ENCODE measurements around the gene PLCL2.

Gene PLCL2

DNA sequence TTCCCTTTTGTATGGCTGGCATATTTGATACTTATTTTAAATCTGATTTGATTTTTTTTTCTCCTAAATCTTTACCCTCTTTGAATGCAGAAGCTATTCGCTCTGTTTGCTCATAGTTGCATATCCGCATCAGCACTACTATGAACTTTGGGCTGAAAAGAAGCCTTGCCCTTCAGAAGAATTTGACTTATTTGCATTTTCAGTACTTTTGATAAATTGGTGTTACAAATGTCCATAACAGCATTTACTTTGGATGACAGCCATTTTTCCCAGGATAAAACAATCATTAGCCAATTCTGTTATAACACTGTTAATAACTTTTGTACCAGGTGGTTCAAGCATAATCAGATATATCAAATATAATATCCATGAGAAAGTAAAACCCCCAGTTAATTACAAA, 129.5 kb downstream of the PLCL2 start:
- no peak for DNase-seq

DNA sequence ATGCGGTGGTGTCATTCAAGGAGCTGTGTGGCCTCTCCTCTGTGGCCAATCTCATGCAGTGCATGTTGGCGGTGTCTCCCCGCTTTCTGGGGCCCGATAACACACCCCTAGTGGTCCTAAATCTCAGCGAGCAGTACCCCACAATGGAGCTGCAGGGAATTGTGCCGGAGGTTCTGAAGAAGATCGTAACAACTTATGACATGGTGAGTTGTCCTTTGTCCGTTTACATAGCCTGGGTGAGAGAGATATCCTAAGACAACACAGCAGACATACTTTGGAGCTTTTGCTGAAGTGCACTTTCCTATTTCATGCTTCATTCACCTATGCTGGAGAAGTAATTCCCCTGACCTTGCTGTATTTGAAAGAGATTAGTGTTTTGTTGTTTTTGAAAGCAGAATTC, 130.0 kb downstream of the PLCL2 start:
- no peak for DNase-seq

DNA sequence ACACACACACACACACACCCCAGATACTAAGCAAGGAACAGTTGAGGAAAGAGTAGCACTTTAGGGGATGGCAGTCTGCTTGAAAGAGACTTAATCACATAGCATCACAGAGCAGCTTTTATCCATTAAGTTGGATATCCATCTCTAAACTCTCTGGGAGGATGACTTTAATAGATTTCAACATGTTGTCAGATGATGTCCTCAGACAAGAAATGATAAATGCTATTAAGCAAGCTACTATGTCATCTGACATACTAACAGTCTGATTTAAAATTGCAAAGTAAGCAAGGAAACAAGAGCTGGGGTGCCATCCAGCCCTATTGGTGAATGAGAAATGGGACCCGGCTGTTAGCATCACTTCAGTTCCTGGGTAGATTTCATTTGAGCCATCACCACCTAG, 136.9 kb downstream of the PLCL2 start:
- no peak for DNase-seq

DNA sequence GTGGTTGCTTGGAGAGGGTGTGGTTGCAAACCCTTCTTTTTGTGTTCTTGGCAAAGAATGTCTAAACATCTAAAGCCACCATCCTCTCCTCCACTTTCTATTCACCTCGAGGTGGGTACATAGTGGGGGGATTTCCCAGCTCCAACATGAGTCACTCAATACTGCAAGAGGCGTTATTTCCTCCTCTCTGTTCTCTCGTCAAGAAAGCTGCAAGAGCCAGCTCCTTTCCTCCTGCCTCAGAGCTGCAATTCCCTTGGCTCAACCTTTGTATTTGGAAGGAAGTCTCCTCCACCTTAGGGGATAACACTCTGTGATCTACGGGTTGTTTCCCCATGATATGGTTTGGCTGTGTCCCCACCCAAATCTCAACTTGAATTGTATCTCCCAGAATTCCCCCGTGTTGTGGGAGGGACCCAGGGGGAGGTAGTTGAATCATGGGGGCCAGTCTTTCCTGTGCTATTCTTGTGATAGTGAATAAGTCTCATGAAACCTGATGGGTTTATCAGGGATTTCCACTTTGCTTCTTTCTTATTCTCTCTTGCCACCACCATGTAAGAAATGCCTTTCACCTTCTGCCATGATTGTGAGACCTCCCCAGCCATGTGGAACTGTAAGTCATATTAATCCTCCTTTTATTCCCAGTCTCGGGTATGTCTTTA, 138.4 kb downstream of the PLCL2 start:
- DNase-seq: no peak

DNA sequence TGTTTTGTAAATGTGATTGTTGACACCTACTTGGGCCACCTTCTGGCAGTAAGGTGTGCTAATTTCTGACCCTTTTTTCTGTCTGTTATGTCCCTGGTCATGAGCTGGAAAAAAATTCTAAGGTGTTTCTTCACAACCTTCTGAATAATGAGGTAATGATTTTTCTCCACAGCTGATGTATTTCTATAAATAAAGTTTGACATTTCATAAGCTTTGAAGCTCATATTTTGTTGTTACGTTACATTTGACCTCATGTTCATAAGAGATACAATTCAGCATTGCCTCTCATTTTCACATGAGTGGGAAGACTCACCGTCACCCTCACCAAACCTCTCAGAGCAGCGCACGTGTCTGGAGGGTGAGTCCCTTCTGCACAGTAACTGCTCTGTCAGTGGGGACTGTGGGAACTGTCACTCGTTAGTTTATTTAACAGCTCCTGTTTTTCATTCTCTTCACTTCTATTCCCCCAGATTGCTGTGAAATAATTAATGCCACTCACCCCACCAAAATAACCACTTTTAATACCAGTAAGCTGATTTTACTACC, 140.9 kb downstream of the PLCL2 start:
- no peak for DNase-seq

DNA sequence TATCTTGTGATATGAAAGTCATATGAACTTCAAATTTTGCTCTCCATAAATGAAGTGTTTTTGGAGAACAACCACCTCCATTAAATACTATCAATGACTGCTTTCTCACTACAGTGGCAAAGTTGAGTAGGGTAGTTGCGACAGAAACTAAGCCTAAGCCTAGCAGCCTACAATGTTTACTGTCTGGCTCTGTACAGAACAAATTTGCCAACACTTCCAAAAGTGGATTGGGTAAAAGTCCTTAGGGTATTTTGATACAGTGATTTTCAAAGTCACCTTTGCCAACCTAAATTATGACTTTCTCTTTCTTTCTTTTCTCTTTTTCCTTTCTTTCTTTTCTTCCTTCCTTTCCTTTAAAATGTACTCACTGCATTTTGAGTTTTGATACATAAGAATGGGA, 142.6 kb downstream of the PLCL2 start:
- no peak for DNase-seq

DNA sequence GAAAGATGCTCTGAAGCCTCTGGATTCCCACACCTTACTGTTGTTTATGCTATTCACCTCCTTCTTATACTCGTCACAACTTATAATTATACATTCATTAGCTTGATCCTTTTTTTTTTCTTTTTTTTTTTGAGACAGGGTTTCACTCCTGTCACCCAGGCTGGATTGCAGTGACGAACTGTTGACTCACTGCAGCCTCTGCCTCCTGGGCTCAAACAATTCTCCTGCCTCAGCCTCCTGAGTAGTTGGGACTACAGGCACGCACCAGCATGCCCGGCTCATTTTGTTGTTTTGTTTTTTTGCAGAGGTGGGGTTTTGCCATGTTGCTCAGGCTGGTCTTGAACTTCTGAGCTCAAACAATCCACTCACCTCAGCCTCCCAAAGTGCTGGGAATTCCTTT, 143.6 kb downstream of the PLCL2 start:
- no peak for DNase-seq

DNA sequence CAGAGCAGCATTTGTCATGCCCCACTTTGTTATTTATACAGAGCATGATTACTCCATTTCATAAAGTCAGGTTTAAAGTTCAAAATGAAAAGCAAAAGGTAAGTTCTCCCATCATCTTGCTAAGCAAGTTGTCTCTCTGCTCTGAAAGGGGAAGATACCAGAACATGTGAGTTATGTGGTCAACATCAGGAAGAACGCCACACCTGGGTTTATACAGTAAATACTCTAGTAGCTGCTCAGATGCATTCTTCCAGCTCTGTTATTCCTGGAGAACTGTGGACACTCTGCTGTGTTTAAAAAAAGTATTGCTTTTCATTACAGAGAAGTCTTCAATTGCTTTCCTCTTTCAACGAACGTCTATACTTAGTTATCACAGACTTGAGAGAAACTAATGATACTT, 145.7 kb downstream of the PLCL2 start:
- no peak for DNase-seq

DNA sequence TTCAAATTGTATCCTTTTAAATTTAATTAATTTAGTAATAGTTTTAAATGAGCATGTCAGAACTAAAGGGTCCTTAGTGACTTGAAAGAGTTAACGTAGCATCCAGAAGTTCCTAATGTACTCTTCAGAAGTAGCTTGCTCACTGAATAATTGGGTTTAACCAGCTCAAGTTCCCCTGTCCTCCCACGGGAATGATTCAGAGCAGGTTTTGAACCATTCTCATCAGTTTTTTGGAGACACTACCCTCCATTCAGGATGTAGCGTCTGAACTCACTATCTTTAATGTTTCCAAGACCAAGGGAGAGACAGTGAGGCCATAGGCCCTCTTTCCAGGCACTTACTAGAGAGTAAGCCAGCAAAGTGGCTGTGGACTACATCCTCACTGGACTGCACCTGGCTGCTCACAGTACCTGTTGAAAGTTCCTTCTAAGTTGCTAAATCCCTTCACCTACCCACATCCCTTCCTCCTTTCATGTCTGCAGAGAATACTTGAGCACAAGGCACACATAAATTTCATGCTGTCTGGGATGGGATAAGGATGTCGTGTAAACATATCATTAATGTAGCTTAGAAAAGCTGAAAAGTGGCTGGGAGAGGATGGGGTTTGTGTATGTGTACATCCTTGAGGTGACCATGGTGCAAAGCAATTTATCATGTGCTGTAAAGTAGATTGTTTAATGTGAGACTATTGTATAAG, 146.3 kb downstream of the PLCL2 start:
- no peak for DNase-seq

DNA sequence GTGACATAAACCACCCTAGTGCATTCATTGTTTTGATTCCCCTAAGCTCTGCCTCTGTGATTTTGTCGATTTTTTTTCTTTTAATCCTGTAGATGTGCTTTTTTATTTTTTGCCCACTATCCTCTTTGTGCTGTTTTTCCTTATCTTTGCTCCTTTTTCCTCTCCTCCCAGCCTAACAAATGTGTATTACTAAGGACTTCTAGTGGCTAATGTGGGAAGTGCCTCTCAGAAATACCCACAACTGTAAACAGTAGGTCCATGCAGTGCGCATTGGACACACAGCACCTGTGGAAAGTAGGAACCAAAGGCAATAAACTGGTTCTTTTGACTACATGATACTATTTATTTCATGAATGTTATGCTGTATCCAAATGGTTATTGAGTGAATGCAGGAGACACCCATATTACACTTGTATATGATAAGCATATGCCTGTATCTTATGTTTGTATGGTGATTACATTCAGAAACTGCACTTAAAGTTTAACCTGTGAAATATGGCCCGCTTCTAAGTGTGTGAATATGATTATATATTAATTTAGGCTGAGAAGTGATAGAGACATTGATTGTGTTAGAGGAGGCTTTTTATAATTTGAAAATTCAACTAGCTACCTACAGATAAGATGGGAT, 147.8 kb downstream of the PLCL2 start:
- peak; percentile 32 for DNase-seq

DNA sequence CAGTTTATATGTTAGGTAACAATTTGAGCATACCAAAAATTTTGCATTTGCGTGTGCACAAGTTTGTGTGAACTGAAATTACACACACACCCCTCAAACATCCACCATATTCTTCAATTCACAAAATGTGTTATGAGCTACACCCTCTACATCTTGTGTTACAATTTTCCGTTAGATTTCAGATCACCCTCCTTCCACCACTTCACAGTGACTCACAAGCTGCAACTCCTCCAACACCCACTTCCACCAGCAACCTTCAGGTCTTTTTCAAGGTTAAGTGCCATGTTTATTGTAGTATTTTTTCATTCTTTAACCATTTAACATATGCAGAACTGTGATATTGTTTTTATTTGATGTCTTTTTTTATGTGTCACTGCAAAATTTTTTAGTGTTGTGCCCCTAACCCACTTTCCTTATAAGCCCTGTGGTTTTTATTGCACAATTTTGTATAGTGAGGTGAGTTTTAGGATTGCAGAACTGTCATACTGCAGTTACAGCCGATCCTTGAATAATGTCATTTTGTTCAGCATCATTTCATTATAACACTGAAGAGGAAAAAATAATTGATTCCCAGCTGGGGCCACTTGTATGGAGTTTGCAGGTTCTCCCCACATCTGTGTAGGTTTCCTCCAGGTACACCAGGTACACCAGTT, 148.9 kb downstream of the PLCL2 start:
- no peak for DNase-seq

DNA sequence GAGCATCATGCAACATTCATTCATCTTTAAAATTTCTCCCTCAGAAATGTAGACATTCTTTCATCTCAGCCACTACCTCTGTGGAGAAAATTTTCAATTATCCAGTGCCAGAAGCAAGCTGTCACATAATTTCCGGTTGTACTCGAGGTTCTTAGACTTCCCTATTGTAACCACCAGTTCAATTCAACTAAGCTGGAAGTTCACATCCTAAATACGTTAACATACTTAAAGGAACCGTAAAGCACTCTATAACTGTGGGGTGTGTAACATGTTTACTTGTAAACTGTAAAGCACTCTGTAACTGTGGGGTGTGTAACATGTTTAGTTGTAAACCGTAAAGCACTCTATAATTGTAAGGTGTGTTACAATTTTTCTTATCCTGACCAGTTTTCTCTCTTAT, 150.3 kb downstream of the PLCL2 start:
- DNase-seq: no peak

DNA sequence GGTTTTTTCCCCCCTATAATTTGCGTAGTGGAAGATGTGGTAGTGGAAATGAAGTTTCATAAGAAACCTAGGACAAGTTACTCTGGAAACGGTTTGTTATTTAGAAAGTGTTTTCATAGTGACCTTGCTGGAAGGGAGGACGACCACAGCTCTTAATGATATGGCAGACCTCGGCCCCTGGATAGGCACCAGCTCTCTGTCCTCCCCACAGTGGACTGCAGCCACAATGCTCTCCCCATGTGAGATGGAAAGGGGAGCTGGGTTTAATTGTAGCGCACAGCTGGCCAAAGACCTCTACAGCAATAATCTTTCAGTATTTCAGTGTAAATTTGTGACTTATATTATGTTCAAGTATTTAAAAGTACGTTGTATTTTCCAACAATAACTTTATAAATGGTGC, 151.2 kb downstream of the PLCL2 start:
- DNase-seq: no peak

DNA sequence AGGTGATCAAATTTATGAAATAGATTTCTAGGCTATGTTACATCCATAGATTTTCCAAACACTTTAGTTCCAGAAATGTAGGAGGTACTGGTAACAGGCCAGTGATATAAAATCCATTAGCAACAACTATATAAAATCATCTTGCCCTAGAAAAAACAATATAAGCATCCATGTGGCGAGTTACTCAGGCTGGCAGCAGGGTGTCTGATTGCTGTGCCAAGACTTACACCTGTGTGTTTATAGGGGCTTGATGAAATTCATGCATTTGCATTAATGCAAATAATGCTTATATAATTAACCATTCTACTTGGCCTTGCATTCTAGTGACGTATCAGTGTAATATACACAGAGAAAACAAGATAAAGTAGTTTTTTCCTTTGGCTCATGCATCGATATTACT, 153.4 kb downstream of the PLCL2 start:
- DNase-seq: no peak

DNA sequence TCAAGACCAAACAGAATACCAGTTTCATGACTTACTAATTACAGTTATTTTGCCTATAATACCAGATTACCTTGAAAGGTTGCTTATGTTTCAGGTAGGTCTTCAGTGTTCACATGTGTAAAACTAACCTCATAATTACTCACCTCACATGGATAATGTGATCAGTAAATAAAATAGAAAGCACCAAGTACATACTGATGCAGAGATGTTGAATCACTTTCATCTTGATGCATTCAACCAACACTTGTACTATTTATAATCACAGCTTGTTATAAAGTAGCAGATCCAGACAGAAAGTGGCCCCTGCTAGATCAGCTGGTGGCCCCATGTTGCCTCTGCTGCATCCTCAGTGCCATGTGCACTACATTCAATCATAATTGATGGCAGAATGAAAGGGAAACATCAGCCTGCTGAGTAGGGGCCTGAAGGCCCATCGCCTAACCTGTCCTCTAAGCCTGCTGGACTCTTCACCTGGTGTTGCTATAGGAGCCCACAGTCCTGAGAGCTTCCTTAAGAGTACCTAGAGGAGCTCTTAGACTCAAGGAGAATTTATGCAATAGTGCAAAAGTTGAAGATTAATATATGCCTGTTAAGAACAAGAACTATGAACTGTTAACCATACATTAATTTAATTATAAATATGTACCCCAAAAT, 154.3 kb downstream of the PLCL2 start:
- no peak for DNase-seq

DNA sequence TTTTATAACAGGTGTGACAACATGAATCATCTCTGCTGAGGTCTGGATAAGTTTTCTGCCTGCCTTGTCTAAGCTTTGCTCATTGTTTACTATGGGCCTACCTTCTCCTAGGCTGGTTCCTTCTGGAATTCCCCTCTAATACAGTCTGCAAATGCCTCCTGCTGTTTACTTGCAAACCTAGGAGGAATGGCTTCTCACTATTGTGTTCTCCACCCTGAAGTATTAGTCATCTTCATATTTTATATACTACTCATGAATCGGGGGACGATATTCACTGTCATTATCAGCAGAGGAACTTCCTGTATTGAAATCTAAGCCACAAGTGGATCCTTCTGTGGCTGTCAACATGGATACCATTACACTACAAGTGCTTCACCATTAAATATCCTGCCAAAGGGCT, 154.8 kb downstream of the PLCL2 start:
- DNase-seq: no peak

DNA sequence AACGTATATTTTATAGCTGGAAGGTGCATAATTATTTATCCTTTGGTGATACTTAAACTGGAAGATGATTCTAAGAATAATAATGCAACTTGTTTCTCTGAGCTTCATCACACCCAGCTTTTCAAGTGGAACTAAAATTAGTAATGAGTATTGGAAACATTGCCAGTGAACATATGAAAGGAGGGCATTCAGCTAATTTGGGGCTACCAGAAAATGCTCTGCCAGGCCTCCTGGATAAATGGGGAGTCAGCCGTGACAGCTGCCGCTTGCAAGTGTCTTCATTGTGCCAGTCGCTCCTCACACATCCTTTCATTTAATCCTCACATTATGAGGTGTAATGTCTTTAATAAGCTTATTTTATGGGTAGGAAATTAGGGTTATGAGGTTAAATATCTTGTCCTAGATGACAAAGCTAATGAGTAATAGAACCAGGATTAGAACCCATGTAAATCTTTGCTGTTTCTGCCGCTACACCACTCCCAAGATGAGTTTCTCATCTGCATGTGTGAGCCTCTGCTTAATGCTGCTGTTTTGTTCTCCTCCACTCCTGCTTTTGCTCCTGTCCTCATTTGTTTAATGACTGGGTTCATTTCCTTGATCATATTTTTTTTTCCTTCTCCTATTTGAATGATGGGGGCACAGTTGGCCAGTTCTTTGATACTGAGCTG, 155.7 kb downstream of the PLCL2 start:
- DNase-seq: peak; percentile 81

DNA sequence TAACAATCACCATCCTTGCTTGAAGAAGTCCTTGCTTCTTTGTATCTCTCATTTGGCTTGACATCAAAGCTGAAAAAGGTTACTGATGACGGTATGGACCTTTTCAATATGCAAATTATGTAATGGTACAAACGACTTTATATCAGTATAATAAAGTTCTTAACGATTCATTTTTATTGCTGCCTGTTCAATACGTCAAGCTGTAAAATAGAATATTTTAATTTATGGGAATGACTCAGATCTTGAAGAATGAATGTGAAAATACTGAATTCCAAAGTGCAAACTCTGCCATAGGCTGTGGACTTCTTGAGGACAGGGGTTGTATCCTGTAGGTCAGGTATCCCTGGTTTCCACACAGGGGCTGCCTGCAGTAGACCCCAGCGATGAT, 156.2 kb downstream of the PLCL2 start:
- DNase-seq: no peak

DNA sequence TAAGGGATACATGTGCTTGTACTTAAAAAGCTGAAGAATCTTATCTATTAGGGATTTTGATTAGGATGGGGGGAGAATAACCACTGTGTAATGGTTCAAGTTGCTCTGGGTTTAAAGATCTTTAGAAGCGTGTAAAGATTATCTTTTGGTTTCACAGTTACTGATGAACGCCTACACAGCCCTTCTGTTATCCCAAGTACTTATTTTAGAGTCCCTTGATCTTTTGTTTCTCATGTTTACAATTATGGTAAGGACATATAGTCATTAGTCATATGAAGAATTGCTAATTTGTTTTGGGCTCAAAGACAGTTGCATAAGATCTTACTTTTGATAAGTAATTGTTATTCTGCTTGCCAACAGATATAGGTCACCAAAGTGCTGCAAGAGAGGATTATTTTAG, 160.1 kb downstream of the PLCL2 start:
- DNase-seq: no peak

DNA sequence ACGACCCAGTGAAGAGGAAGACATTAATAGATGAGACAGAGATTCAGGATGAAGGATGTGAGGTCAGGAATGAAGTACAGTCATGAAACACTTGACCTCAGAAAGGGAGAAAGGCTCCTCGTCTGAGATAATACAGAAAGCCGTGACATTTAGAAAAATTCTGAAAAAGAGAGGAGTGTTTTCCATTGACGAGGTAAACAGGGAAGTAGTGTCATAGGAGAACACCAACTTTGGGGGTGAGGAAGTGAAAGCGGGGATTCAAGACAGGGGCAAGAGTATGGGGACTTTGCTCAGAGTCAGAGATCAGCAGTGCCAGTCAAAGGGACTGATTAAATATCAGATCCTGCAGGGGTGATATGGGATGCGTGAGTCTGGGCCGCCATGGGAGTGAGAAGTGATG, 160.9 kb downstream of the PLCL2 start:
- no peak for DNase-seq

DNA sequence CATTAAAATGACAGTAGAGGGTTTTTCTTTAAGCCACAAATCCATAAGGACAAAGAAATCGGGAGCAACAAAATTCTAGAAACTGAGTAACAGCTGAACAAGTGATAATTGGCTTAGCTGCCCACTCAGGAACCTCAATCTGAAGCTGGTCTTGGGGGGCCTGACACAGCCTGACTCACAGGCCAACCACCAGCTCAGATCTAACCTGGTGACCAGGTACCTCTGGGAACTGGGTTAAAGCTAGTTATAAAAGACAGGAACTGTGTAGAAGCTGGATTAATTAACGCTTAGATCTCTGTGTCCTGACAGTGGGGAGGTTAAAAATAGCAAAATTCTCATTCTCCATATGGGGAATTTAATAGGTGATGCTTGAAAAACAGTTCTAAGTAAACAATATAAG, 161.9 kb downstream of the PLCL2 start:
- no peak for DNase-seq

DNA sequence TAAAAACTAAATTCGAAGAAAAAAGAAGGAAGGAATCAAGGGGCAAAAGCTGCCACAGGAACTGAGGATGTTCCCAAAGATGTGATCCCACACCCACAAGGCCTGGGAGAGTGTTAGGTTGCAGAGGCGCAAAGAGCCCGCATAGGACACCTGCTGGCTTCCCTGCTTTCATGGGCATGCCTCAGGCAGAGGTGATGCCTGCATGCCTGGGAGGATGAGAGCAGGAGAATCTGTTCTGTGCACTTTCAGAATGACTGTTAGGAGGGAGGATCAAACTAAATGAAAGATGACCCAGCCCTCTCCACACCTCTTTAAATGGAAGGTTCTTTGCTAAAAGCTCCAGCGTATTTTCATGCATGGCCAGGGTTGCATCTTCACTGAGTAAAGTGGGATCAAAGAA, 162.4 kb downstream of the PLCL2 start:
- no peak for DNase-seq

DNA sequence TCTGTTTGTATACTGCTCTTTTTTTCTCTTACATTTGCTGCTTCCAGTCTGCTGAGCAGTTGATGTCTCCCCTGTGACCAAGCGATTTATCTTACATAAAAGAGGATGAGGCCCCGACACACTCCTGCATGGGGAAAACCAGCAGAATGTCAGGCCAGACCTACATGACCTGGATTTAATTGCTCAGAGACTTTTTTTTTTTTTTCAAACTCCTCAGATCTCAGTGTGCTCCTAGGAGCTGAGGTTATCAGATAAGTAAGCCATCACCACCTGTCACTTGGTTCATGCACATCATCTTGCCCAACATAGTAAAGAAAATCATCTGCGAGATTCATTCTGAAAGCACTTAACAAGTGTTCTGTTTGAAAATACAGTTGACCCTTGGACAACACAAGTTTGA, 163.1 kb downstream of the PLCL2 start:
- DNase-seq: no peak

All from NCI-H526 treated with DMSO at 0.1 percent for 48 hours (cell line).